Activated CD4-positive, alpha-beta T cell treated with anti-CD3 and anti-CD28 coated beads, Interleukin-2, amount 50 U/mL, for 48 hours (primary cell): Measurements from ENCODE around the gene DTD1.

Experiments
- DNase-seq, 2 experiments: peaks; one replicate each; pipeline ENCODE4 v3.0.0-alpha.2; 2020

Gene DTD1

GRCh38 chr20:18805881-18806280 lies 218.0 kb downstream of the DTD1 start:
- DNase-seq, result no peak

- no peak for DNase-seq
These were observed 220.9 kb downstream of the DTD1 start for GRCh38 chr20:18808712-18809111.

GRCh38 chr20:18811186-18811585 lies 223.3 kb downstream of the DTD1 start:
- no peak for DNase-seq

- DNase-seq, result no peak
These were observed 224.1 kb downstream of the DTD1 start for GRCh38 chr20:18811904-18812303.

DNA sequence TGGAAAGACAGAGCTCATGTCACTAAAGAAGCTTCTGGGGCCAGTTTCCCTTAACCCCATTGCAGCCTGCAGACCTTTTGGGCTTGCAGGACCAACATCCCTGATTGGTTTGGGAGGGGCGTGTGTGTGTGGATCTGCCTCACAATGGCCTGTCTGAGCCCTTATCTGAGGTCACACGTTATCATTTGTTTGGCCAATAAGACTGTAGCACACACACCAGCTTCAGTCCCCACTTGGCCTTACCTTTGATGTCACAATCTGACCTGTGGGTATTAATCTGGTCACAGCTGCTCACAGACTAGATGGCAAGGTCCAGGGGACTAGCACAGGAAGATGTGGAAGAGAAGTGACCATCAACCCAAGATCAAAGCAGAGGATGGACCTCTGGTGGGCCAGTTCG lies 225.6 kb downstream of the DTD1 start, which contains the start of gene SCP2D1:
SCP2D1 (plus strand) TSS at position 301 of the 400 bp plus-strand sequence; CDS start at position 334, 33 bp downstream.
- no peak for DNase-seq

DNA sequence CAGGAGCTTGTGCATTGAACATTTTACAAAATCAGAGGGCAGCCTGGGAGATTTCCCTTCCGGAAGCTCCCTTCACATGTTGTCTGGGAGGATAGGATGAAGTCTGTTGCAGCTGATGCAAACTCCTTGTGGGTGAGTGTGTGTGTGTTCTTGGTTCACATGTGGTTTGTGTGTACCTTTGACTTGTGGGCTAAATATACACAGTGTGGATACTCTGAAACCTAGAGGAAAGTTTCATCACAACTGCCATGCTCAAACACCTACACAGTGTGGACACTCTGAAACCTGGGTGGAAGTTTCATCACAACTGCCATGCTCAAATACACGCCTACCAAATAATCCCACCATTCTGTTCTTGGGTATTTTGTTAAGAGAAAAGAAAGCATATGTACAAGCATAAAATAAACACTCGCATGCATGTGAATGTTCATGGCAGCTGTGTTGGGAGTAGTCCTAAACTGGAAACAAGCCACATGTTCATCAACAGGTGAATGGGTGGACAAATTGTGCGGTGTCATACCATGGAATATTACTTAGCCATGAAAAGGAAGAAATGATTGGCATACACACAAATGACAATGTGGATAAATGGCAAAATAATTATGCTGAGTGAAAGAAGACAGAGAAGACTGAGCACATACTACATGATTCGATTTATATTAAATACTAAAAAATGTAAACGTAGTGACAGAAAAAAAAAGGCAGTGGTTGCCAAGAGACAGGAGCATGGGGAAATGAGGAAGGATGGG lies 227.5 kb downstream of the DTD1 start:
- DNase-seq, result no peak
